ENCODE data around the gene MDFI. TPM values are rescaled to one million over a fixed set of nuclear protein-coding genes. Genes with fewer than 3 reads are reported as not detected.

Gene MDFI
- total RNA-seq, 1 donor from 2014 or later, result 61.2 TPM

GRCh38 chr6:41598670-41599014 is 39.6 kb upstream of the MDFI start:
- TF ChIP-seq CTCF (conservative IDR thresholded peaks at IDR 0.05; ENCODE audit: low read depth, low read length), result no peak
- DNase-seq (ENCODE audit: low read depth), result no peak
- no peak overlapping the region for H3K4me3 ChIP-seq (ENCODE audit: low read depth, low read length)

GRCh38 chr6:41599015-41599851 is 39.0 kb upstream of the MDFI start:
- no peak for TF ChIP-seq CTCF (conservative IDR thresholded peaks at IDR 0.05; ENCODE audit: low read depth, low read length)
- no peak overlapping the region for H3K4me3 ChIP-seq (ENCODE audit: low read depth, low read length)
- DNase-seq (ENCODE audit: low read depth), result no peak

- H3K4me3 ChIP-seq (ENCODE audit: low read depth, low read length), result no peak overlapping the region
- no peak for DNase-seq (ENCODE audit: low read depth)
- no peak for TF ChIP-seq CTCF (conservative IDR thresholded peaks at IDR 0.05; ENCODE audit: low read depth, low read length)
Observed at GRCh38 chr6:41599852-41600445, 38.3 kb upstream of the MDFI start.

DNA sequence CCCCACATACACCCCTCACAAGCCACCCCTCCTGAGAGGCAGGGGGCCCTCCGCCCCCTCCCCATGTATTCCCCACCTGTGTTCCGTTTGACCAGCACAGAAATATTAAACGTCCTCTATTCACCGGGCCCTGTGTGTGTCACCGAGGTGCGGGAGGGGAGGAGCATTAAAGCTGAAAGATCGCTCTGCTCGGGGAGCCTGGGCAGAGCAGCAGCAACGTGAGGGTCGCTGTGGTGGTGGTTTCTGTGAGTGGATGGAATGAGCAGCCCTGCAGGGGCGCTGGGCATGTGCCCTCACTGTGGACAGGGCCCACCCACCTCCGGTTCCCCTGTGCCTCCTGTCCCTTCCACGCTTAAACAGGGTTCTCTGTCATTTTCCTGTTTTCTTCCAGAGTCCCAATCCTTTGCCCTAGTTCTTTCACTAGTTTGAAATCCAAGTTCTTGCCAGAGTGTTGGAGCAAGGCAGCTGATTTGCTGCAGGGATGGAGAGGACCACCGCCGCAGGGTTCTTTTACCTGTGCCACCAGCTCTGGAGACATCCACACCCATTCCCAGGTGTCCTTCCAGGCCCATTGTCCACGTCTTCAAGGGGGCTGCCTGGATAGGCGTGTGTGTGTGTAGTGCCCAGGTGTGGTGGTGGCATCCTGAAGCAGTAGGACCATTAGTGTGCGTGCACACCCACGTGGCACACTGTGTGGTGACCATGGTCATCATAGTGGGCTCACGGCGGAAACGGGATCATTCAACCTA is 37.6 kb upstream of the MDFI start:
- no peak for TF ChIP-seq CTCF (conservative IDR thresholded peaks at IDR 0.05; ENCODE audit: low read depth, low read length)
- H3K4me3 ChIP-seq (ENCODE audit: low read depth, low read length), result no peak overlapping the region
- DNase-seq (ENCODE audit: low read depth), result no peak

DNA sequence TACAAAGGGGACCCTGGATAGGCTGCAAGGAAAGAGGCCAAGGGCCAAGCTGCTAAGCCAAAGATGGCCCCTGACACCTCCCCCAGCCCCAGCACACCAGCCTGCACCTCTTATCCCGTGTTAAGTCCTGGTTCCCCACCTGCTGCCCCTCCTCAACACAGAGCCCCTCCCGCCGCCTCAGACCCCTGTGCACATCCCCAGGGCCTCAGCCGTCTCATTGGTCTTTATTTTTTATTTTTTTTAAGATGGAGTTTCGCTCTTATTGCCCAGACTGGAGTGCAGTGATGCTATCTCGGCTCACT is 37.1 kb upstream of the MDFI start:
- TF ChIP-seq CTCF (conservative IDR thresholded peaks at IDR 0.05; ENCODE audit: low read depth, low read length), result no peak
- H3K4me3 ChIP-seq (ENCODE audit: low read depth, low read length), result no peak overlapping the region
- no peak for DNase-seq (ENCODE audit: low read depth)

- TF ChIP-seq CTCF (conservative IDR thresholded peaks at IDR 0.05; ENCODE audit: low read depth, low read length), result no peak
- no peak overlapping the region for H3K4me3 ChIP-seq (ENCODE audit: low read depth, low read length)
- DNase-seq (ENCODE audit: low read depth), result no peak
Observed at GRCh38 chr6:41602422-41602743, 35.9 kb upstream of the MDFI start.
